Measurements from ENCODE around the gene UTP14C. TPM values are rescaled to one million over a fixed set of nuclear protein-coding genes. Genes with fewer than 3 reads are reported as not detected.

UTP14C gene
- total and polyA plus RNA-seq, 4 donors: 2.8 to 26.8 (median 11.5) TPM

GRCh38 chr13:52020191-52020590, 4.3 kb upstream of the UTP14C start:
- Histone ChIP-seq H3K9ac (ENCODE audit: insufficient read depth in 1 of 2, low read length in 2 of 2) (no peak overlapping the region), H3K9me3 (ENCODE audit: control insufficient read depth in 4 of 4, insufficient read depth in 3 of 4, low read length in 3 of 4) (no peaks in the 10 kb centered on the region), H3K27me3 (ENCODE audit: control insufficient read depth in 3 of 3, insufficient read depth in 3 of 3, low read length in 2 of 3) (no peaks in the 10 kb centered on the region), H3K4me3 (no peak overlapping the region), H3K36me3 (ENCODE audit: control insufficient read depth in 4 of 4, insufficient read depth in 4 of 4, low read length in 4 of 4) (peaks cover 10 to 24% (median 16%) of the 10 kb centered on the region in 4 donors), H3K4me1 (ENCODE audit: control insufficient read depth in 5 of 5, insufficient read depth in 5 of 5, low read length in 5 of 5) (no peaks in the 10 kb centered on the region), H3K27ac (ENCODE audit: low read depth in 1 of 2, low read length in 1 of 2) (no peak overlapping the region)
- TF ChIP-seq CTCF (IDR thresholded peaks at IDR 0.05; ENCODE audit: control extremely low read depth, extremely low read depth): no peak
- ATAC-seq (ENCODE audit: insufficient read depth, low FRiP score) (no peak), DNase-seq (no peak)
- 96 to 98% methylated on average over 3 of the region's 3 CpGs for WGBS, 2 donors

- H3K36me3 ChIP-seq (ENCODE audit: control insufficient read depth in 4 of 4, insufficient read depth in 4 of 4, low read length in 4 of 4): peaks cover 17 to 41% (median 25%) of the 10 kb centered on the region in 4 donors
- no peak overlapping the region for H3K4me3 ChIP-seq
- ATAC-seq (ENCODE audit: insufficient read depth, low FRiP score): no peak
- peaks cover 0 to 8% (median 0%) of the 10 kb centered on the region in 5 donors for H3K4me1 ChIP-seq (ENCODE audit: control insufficient read depth in 5 of 5, insufficient read depth in 5 of 5, low read length in 5 of 5)
- H3K27me3 ChIP-seq (ENCODE audit: control insufficient read depth in 3 of 3, insufficient read depth in 3 of 3, low read length in 2 of 3): no peaks in the 10 kb centered on the region
- peaks cover 0 to 4% (median 0%) of the 10 kb centered on the region in 4 donors for H3K9me3 ChIP-seq (ENCODE audit: control insufficient read depth in 4 of 4, insufficient read depth in 3 of 4, low read length in 3 of 4)
- H3K9ac ChIP-seq (ENCODE audit: insufficient read depth in 1 of 2, low read length in 2 of 2): no peak overlapping the region
- no peak for TF ChIP-seq CTCF (IDR thresholded peaks at IDR 0.05; ENCODE audit: control extremely low read depth, extremely low read depth)
- H3K27ac ChIP-seq (ENCODE audit: low read depth in 1 of 2, low read length in 1 of 2): no peak overlapping the region
- WGBS, 2 donors: 98 to 100% methylated on average over 2 of the region's 2 CpGs
- DNase-seq: no peak
Observed at GRCh38 chr13:52022356-52022755, 2.1 kb upstream of the UTP14C start.

GRCh38 chr13:52025475-52026245, 1.2 kb downstream of the UTP14C start:
- ATAC-seq (ENCODE audit: insufficient read depth, low FRiP score): no peak
- Histone ChIP-seq H3K27me3 (ENCODE audit: control insufficient read depth in 3 of 3, insufficient read depth in 3 of 3, low read length in 2 of 3) (no peaks in the 10 kb centered on the region), H3K9ac (ENCODE audit: insufficient read depth in 1 of 2, low read length in 2 of 2) (no peak overlapping the region), H3K4me3 (no peak overlapping the region), H3K27ac (ENCODE audit: low read depth in 1 of 2, low read length in 1 of 2) (no peak overlapping the region), H3K4me1 (ENCODE audit: control insufficient read depth in 5 of 5, insufficient read depth in 5 of 5, low read length in 5 of 5) (peaks cover 0 to 8% (median 0%) of the 10 kb centered on the region in 5 donors), H3K9me3 (ENCODE audit: control insufficient read depth in 4 of 4, insufficient read depth in 3 of 4, low read length in 3 of 4) (peaks cover 0 to 5% (median 0%) of the 10 kb centered on the region in 4 donors), H3K36me3 (ENCODE audit: control insufficient read depth in 4 of 4, insufficient read depth in 4 of 4, low read length in 4 of 4) (peaks cover 18 to 56% (median 30%) of the 10 kb centered on the region in 4 donors)
- TF ChIP-seq CTCF (IDR thresholded peaks at IDR 0.05; ENCODE audit: control extremely low read depth, extremely low read depth): no peak
- DNase-seq: no peak
- WGBS, 2 donors: 88 to 92% methylated on average over 8 of the region's 8 CpGs
